Stimulated activated CD4-positive, alpha-beta T cell treated with anti-CD3 and anti-CD28 coated beads, TNF-alpha, amount 100 ng/mL, for 24 hours (primary cell): ENCODE data around the gene SFMBT2.

Experiments used
- DNase-seq, 3 experiments: peaks; one replicate each; pipeline ENCODE4 v3.0.0-alpha.2; 2020; ENCODE audit warnings: low read depth in 3 of 3

SFMBT2 gene

DNA sequence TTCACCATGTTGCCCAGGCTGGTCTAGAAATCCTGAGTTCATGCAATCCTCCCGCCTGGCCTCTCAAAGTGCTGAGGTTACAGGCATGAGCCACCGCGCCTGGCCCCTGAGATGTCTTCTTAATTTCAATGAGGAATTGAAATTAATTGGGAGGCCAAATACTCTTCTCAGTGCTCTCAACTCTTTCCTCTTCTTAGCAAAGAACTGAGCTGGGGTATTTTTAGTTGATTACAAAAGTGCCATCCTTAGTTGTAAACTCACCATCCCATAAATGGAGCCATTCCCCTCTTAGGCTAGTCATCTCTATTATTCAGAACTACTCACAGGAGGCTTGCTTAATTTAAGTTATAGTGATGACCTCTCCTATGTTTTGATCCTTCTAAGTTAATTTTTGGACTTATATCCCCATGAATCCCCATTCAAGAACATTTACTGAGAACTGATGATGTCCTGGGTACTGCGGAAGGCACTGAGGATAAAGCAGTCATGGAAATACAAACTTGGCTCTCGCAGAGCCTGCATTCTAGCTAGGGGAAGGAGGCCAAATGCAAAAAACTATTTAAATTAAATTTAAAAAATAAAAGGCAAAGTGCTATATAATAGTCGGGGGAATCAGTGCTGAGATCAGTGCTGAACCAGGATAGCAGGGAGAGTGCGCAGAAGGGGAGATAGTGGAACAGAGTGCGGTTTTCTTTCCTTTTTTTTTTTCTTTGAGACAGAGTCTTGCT is 145.3 kb downstream of the SFMBT2 start:
- DNase-seq, result no peak

DNA sequence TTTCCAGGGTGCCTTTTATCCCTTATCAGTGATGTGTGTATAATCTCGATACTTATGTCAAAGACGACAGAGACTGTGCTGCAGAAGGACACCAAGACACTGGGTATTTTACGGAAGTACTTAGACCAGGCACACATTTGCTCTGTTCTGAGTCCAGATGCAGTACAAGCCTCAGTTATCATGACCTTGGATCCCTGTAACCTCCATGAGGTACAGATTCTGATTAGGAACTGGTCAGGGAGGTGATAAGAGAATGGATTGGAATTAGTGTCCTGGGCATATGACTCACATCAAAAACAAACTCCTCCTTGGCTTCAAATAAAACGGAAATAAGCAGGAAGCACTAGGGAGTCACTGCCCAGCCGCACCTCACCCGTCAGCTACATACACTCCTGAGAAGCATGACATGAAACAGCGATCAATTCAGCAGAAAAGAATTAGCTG is 146.5 kb downstream of the SFMBT2 start:
- no peak for DNase-seq

DNA sequence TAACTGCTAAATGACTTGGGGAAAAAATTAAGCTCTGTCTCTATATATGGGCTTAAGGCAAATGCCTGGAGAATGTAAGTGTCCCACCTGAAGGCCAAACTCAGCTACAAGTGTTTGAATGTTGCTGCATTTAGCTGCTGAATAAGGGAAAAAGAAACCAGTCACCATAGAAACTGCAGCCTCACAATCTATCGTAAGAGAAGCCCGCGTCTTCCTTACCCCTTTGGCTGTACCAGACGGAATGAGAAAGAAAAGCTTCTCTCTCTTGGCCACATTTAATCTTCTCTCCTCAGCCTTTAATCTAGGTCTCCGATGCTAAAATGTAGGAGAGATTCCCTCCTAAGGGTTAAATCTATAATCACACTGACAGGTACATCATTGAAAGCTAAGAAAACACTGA is 147.2 kb downstream of the SFMBT2 start:
- DNase-seq, result no peak

DNA sequence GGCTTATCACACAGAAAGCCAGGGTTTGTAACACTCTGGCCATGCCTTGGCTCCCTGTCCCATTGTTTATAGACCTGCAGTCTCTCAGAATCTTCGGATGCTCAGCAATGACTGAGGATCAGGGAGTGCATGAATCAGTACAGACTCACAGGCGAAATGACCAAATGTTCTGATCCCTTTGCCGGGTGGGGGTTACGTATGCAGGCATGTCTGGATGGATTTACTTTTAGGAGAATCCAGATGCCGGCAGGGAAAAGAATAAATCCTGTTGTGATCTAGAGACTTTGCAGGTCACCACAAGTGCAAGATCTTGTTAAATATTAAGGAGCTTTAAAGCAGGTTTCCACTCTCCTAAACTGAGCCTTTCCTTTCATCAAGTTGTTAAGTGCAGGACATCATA is 149.5 kb downstream of the SFMBT2 start:
- DNase-seq, result no peak

DNA sequence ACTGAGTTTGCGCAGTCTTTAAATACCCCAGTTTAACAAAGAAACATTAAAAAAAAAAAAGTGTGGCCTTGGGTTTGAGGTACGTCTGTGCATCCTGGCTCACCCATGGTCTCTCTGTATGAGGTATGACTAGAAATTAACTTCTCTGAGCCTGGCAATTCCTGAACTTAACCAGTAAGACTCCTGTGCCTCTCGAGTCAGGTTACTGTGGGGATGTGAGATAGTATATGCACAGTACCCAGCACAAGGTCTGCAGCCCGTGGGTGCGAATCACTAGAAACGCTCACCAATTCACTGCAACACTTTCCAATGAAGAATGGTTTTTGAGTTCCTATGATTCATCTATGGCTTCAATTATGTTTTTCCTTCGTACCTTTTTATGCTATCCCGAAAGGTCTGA is 149.9 kb downstream of the SFMBT2 start:
- DNase-seq, result no peak

DNA sequence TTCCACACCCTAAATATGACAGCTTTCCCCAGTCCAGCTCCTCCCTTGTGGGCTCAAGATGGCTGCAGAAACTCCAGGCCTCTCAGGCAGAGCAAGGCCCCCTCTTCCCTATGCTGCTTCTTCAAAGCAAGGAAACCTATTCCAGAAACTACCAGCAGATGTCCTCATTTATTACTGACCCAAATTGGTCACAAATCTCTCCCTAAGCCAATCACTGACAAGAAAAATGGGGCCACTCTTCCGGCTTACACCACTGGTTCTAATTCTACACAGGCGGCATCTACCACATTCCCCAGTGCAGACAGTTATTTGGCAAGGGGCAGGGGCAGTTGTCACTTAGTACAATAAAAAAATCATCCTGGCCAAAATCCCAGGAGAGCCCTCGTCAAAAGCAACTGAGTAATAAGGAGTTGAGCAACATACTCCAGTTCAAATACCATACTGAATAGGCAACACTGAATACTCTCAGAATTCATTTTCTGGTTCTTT is 150.4 kb downstream of the SFMBT2 start:
- no peak for DNase-seq

DNA sequence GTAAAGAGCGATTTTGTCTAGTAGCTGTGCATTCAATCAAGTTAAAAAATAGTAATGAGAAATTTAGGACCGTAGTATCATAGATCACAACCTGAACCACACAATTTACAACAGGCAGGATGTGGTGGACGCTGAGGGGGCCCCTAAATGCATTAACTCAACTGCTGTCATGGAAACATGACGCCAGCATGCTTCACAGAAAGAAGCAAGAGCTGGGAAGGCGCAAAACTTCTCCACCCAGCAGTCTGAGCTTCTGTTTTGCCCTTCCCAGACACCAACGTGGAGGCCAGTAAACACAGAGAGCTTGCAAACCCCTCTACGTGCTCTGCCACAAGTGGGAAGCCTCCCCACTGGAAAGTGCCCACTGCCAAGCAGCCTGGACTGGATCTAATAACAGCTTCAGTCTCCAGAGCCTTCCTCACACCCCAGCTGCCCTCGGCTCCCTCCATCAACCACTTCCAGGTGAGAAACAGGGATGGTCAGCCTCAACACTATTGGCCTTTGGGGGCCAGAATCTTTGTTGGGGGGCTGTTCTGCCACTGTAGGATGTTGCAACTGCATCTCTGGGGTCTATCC is 151.8 kb downstream of the SFMBT2 start:
- DNase-seq, result peak; percentile 51 to 60 (median 54)

DNA sequence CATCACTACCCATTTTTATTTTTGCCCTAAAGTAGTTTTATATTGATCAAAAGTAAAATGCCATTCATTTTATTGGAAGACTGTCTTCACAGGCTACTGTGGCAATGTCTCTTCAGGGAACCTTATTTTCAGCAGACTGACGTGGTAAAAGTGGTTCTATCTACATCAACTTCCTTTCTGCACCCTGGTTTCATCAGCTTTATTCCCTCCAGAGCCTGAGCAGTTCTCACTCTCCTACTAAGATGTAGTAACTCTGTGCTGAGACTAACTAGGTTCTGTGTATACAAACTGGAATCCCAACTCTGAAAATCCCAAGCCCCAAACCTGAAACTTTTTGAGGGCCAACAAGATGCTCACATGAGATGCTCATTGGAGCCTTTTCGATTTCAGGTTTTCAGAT is 155.3 kb downstream of the SFMBT2 start:
- DNase-seq, result no peak

DNA sequence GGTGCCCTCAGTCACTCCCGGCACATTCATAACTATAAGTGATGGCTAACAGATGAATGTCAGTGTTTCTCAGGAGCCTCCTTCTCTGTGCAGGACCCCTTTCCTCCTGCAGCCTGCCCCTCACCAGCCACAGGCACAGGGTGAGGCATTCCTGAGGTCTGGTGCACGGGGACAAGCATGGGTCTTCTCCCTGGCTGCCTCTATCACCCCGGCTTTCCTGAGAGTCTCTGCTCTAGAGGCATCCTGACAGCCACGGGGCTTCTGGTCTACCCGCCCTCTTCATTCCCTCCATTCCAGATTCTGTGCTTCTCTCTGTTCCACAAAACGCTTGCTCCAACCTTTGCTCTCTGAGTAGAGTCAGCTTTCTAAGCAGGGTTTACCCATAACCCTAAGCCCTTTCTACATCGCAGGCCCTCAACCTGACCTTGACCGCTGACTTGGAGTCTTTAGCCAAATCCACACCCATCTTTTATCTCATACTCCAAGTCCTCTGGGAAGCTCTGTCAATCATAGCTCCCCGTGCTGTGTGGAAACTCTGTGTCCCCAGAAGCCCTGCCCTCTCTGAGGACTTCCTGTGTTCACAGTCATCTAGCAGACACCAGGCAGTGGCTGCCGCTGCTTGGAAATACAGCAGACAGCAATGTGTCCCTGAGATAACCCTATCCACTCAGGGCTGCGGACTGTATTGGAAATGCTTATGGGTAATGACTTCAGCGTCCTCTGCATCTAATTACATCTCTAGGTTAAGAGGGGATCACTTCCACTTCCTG is 159.0 kb downstream of the SFMBT2 start:
- no peak for DNase-seq

DNA sequence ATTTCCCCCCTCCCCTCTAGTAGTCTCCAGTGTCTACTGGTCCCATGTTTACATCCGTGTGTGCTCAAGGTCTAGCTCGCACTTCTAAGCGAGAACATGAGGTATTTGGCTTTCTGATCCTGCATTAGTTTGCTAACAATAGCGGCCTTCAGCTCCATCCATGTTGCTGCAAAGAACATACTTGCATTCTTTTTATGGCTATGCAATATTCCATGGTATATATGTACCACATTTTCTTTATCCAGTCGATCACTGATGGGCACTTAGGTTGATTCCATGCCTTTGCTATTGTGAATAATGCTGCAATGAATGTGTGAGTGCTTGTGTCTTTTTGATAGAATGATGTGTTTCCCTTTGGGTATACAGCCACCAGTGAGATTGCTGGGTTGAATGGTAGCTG is 160.6 kb downstream of the SFMBT2 start:
- DNase-seq, result no peak

DNA sequence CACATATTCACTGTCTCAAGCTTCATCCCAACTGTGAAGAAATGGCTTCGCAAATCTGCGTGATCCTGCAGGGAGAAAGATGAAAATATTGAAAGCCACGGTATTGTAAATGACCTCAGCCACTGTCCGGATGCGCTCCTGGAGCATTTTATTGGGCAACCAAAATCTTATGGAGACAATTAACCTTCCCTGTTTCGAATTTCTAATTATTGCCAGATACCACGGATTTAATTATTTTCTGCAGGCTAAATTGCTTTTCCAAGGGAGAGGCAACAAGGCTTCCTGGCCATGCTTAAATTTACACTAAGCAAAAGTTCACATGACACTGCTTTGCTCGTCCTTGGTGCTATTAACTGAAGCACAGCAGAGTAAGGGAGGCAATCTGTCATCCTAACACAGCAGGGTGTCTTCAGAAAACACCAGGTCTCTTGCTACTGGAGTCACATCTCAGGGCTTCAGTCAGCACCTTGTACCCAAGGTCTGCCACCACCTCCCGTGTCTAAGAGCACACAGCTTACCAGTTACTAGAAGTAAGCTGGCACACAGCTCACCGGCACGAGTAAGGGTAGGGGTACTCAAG is 162.2 kb downstream of the SFMBT2 start:
- no peak for DNase-seq

DNA sequence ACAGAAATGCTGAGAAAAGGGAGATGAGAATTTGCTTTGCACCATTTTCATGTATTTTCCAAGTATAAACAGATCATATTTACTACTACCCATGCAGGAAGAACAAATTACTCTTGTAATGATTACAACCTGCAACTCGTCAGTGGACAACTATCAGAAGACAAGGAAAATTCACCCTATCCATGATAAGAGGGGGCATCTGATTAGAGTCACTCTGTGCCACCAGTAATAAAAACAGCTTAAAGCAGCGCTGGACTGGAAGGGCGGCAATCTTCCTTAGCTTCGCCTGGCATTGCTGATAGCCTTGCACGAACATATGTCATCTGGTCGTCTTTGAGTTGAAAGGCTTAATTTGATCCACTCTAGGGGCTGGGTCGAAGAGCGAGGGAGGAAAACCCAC is 162.7 kb downstream of the SFMBT2 start:
- no peak for DNase-seq

DNA sequence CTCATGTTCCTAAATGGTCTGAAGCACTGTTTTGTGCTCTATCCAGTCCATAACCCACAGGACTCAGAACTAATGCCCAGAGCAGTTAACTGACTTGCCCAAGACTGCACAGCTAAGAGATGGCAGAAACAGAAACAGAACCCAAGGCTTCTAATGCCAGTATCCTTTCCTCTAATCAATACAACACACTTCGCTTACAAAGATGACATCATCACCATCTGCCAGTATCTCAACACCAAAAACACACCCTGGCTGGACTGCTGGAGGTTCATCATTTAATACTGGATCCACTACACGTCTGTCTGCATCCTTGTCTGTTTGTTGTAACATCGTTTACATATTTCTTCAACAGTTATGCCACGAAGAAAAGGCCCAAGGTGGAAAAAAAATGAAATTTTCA is 165.3 kb downstream of the SFMBT2 start:
- DNase-seq, result no peak

DNA sequence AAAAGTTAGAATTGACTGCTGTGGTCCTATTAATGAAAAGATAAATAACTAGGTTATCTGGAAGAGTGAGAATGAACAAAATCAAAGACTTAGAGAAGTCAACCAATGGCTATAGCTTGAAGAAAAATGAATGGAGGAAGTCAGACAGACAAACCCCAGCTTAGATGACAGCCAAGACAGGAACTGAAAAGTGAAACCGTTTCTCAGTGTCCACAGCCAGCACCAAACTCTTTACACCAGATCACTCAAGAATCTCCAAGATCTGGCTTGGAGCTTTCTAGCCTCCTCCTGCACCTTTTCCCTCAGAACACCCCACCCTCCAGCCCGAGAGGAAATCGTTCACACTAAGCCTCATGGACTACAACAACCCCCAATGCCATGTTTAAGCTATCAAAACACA is 167.0 kb downstream of the SFMBT2 start:
- no peak for DNase-seq

DNA sequence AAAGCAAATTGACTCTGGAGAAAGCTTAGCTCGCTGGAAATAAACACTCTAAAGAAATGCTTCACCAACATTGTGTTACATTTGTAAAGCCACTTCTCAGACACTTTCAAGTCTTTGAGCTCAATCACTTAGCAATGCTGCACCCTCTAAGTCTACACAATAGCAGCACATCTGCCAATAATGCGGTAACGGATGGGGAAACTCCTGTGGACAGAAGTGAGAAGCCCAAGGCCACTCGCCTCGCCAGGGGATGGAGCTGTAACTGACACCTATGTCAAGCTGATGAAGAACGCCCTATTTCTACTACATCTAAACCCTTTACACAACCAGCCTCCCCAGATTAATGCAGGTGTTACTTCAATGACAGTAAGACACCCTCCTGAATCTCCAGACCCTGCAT is 167.7 kb downstream of the SFMBT2 start:
- DNase-seq, result no peak

DNA sequence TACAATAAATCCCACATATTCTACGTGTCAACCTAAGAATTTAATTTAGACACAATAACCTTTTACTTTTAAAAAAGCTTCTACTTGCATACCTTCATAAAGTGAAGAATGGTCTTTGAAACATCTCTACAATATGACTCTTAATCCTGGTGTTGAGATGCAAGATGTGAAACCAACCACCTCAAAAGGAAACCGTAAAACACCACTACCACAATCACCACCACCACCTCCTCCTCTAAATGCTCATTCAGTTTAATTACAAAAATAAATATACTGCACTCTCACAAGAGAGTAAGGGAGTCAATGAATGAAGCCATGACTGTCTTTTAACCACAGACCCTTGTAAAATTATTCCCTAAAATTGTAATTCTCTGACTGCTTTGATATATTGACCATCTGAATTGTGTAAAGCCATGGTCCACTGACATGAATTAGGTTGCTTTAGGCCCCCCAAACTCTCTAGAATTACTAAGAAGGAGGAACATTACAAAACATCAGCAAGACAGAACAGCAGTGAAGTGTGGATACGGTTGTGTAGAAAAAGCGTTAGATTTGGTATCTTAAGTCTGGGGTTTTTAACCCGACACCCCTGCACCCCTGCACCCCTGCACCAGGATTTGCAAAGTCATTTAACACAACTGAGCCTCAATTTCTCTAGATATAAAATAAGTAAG is 171.4 kb downstream of the SFMBT2 start:
- no peak for DNase-seq

DNA sequence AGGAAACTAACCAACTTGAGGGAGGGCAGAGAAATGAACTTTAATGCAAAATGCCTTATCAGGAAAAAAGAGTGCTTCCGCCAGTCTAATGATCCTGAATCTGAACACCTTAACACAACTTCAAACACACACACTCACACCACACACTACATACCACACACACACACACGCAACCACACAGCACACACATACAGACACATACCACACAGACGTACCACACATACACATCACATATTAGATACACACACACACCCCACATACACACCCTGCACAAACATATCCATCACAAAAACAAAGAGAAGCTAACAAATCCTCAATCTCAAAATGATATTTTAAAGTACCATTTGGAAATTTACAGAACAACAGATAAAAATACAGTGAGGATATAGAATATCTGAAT is 175.5 kb downstream of the SFMBT2 start:
- no peak for DNase-seq

DNA sequence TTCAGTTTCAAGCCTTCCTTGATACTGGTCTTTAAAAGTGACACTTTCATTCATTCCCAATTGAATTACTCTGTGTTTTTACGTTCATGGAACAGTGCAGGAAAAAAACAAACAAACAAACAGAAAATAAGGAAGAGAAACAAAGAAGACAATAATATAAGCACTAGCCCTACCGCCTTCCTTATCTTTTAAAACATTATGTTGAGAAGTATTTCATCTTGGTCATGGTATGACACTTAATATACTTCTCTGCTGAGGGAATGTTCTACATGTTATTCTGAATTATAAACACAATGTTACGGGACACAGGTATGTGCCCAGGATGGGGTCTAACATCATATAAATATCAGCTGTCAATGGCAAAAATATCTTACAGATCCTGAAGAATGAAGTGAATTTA is 176.7 kb downstream of the SFMBT2 start:
- DNase-seq, result no peak

DNA sequence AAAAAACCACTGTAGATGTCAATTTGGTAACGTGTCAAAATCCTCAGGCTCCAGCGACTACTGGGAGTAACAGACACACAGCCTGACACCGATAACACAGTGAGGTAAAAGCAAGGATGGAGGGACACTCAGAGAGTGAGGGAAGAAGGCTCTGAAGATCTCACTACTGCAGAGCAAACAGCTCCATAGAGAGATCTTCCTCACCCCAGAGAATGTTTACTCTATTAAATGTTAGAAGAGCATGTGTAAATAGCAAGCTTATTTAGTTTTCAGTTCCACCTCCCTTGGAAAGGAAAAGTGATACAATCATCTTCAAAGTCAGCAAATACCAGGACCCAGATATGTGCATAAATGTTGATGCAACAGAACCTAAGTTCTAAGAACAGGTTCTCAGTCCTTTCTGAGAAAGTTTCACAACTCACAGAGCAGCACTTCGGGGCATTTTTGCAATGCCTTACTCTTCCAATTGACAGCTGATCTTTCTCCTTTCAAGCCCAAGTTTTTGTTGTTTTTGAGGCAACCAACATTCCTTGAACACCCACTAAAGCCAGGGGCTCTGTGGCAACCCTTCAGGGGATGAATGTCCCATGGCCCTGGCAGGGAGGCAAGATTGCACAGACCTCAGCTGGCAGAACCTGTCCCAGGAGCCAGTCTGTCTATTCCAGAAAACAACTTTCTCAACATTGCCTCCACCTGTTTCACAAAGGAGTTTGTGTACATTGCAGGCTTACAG is 177.4 kb downstream of the SFMBT2 start:
- no peak for DNase-seq

DNA sequence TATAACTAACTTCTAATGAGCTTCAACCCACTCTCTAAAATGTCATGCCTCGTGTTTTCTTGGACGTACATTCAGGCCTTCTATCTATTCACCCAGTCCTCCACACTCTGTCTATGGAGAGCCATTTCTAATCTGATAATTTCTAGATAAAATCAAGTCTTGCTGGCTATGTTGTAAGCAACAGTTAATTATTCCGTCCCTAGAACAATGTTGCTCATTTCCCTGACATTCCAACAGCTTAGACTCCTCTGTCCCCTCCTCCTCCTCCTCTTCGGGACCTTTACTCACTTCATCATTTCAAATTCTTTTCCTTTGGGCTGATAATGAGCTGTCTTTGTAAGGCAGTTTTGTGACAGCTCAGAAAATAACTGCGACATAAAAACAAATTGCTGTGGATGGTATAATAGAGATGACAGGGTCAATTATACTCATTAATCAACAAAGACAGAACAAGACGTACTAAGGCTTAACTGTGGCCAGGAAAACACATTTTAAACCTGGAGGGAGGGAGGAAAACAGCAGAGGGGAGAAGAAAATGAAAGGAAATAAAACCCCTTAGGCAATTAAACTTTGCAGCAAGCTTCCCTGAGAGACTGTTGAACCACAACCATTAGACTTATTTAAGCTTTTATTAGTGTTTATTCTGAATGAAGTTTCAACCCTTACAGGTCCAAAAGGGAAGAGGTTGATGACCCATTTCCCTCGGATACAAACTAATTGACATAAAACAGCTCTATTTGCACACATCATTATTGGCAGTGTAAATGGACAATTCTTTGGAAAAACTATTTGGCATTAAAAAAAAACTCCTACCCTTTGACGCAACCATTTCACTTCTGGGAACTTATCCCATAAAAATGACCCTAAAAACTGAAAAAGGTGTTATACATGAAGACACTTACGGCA is 179.1 kb downstream of the SFMBT2 start:
- no peak for DNase-seq
